Measurements from ENCODE around the gene HHEX. TPM values are rescaled to one million over a fixed set of nuclear protein-coding genes. Genes with fewer than 3 reads are reported as not detected.

HHEX gene
- total RNA-seq, 1 donor from 2014 or later: 182 TPM

- H3K36me3 Mint-ChIP-seq (ENCODE audit: low read depth, unreplicated experiment): no peaks in the 10 kb centered on the region
- H3K27me3 Mint-ChIP-seq (ENCODE audit: unreplicated experiment): peaks cover 3% of the 10 kb centered on the region
- peaks cover 28% of the 10 kb centered on the region for H3K4me1 Mint-ChIP-seq (ENCODE audit: unreplicated experiment)
- DNase-seq (ENCODE audit: low spot score): no peak
- H3K4me3 Mint-ChIP-seq (ENCODE audit: unreplicated experiment): no peak overlapping the region
- H3K27ac Mint-ChIP-seq (ENCODE audit: unreplicated experiment): no peak overlapping the region
- peaks cover under 1% of the 10 kb centered on the region for H3K9me3 Mint-ChIP-seq (ENCODE audit: unreplicated experiment)
- TF ChIP-seq, protein P1, sequence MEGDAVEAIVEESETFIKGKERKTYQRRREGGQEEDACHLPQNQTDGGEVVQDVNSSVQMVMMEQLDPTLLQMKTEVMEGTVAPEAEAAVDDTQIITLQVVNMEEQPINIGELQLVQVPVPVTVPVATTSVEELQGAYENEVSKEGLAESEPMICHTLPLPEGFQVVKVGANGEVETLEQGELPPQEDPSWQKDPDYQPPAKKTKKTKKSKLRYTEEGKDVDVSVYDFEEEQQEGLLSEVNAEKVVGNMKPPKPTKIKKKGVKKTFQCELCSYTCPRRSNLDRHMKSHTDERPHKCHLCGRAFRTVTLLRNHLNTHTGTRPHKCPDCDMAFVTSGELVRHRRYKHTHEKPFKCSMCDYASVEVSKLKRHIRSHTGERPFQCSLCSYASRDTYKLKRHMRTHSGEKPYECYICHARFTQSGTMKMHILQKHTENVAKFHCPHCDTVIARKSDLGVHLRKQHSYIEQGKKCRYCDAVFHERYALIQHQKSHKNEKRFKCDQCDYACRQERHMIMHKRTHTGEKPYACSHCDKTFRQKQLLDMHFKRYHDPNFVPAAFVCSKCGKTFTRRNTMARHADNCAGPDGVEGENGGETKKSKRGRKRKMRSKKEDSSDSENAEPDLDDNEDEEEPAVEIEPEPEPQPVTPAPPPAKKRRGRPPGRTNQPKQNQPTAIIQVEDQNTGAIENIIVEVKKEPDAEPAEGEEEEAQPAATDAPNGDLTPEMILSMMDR (IDR thresholded peaks at IDR 0.05; ENCODE audit: unreplicated experiment): no peak
Observed at GRCh38 chr10:92719991-92720830, 30.5 kb downstream of the HHEX start.

- no peak for DNase-seq (ENCODE audit: low spot score)
- no peak overlapping the region for H3K27ac Mint-ChIP-seq (ENCODE audit: unreplicated experiment)
- H3K27me3 Mint-ChIP-seq (ENCODE audit: unreplicated experiment): peaks cover 3% of the 10 kb centered on the region
- H3K4me3 Mint-ChIP-seq (ENCODE audit: unreplicated experiment): no peak overlapping the region
- H3K9me3 Mint-ChIP-seq (ENCODE audit: unreplicated experiment): no peaks in the 10 kb centered on the region
- H3K36me3 Mint-ChIP-seq (ENCODE audit: low read depth, unreplicated experiment): no peaks in the 10 kb centered on the region
- TF ChIP-seq, protein P1 (IDR thresholded peaks at IDR 0.05; ENCODE audit: unreplicated experiment): no peak
- H3K4me1 Mint-ChIP-seq (ENCODE audit: unreplicated experiment): peaks cover 23% of the 10 kb centered on the region
Observed at GRCh38 chr10:92720831-92721165, 31.0 kb downstream of the HHEX start.

GRCh38 chr10:92722349-92722748 lies 32.6 kb downstream of the HHEX start:
- TF ChIP-seq, protein P1 (IDR thresholded peaks at IDR 0.05; ENCODE audit: unreplicated experiment): no peak
- H3K27me3 Mint-ChIP-seq (ENCODE audit: unreplicated experiment): no peaks in the 10 kb centered on the region

DNA sequence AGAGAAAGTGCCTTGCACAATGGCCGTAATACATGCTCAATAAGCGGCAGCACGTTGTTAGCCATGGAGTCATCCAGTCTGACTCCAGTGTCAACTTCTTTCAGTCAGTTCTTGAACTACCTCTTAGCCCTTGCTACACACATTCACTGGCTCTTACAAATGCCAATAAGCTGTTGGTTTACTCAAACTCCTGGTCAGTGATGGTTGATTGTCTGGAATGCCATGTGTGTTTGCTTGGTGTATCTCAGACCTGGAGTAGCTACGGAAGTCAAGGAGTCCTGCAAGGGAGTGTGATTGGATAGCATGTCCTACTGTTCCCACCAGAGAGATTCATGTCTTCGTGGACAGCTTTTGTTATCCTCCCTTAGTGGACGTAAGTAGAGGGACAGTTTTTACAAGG lies 37.4 kb downstream of the HHEX start:
- H3K4me1 Mint-ChIP-seq (ENCODE audit: unreplicated experiment): peaks cover 15% of the 10 kb centered on the region
- no peak for DNase-seq (ENCODE audit: low spot score)
- H3K36me3 Mint-ChIP-seq (ENCODE audit: low read depth, unreplicated experiment): no peaks in the 10 kb centered on the region
- no peak overlapping the region for H3K4me3 Mint-ChIP-seq (ENCODE audit: unreplicated experiment)
- TF ChIP-seq, protein P1 (IDR thresholded peaks at IDR 0.05; ENCODE audit: unreplicated experiment): no peak
- H3K9me3 Mint-ChIP-seq (ENCODE audit: unreplicated experiment): no peaks in the 10 kb centered on the region
- peaks cover 5% of the 10 kb centered on the region for H3K27me3 Mint-ChIP-seq (ENCODE audit: unreplicated experiment)
- no peak overlapping the region for H3K27ac Mint-ChIP-seq (ENCODE audit: unreplicated experiment)

More at GRCh38 chr10:92722349-92722748, 32.6 kb downstream of the HHEX start:
- no peak overlapping the region for H3K27ac Mint-ChIP-seq (ENCODE audit: unreplicated experiment)
- no peak for DNase-seq (ENCODE audit: low spot score)
- H3K9me3 Mint-ChIP-seq (ENCODE audit: unreplicated experiment): no peaks in the 10 kb centered on the region
- H3K36me3 Mint-ChIP-seq (ENCODE audit: low read depth, unreplicated experiment): no peaks in the 10 kb centered on the region
- peaks cover 14% of the 10 kb centered on the region for H3K4me1 Mint-ChIP-seq (ENCODE audit: unreplicated experiment)
- H3K4me3 Mint-ChIP-seq (ENCODE audit: unreplicated experiment): no peak overlapping the region

GRCh38 chr10:92727550-92727949 lies 37.8 kb downstream of the HHEX start:
- H3K27me3 Mint-ChIP-seq (ENCODE audit: unreplicated experiment): peaks cover 5% of the 10 kb centered on the region
- H3K36me3 Mint-ChIP-seq (ENCODE audit: low read depth, unreplicated experiment): no peaks in the 10 kb centered on the region
- no peak overlapping the region for H3K4me3 Mint-ChIP-seq (ENCODE audit: unreplicated experiment)
- no peak for DNase-seq (ENCODE audit: low spot score)
- H3K4me1 Mint-ChIP-seq (ENCODE audit: unreplicated experiment): peaks cover 15% of the 10 kb centered on the region
- TF ChIP-seq, protein P1 (IDR thresholded peaks at IDR 0.05; ENCODE audit: unreplicated experiment): no peak
- H3K9me3 Mint-ChIP-seq (ENCODE audit: unreplicated experiment): no peaks in the 10 kb centered on the region
- H3K27ac Mint-ChIP-seq (ENCODE audit: unreplicated experiment): no peak overlapping the region

Data from endothelial cell (in vitro differentiated cells).